WTC11 (cell line): ENCODE data around the gene AKT1S1. TPM values are rescaled to one million over a fixed set of nuclear protein-coding genes. Genes with fewer than 3 reads are reported as not detected.

Source experiments
- ATAC-seq: fragments of 200-7000 bp; cut with Tn5 transposase; 2 replicates; pipeline ENCODE4 v1.10.0; 2021; ENCODE audit warnings: mild to moderate bottlenecking, moderate library complexity
- CTCF ChIA-PET: fragments of 300-600 bp; sonication (Branson Sonifier 250); formaldehyde crosslinking; loops from one replicate; lab custom pipeline; 2021; ENCODE audit warnings: antibody characterized with exemption; lab: Charles Lee
- POLR2A ChIA-PET: fragments of 350-600 bp; sonication (Branson Sonifier 250); formaldehyde crosslinking; loops from one replicate; lab custom pipeline; 2021; ENCODE audit warnings: antibody characterized with exemption; lab: Charles Lee
- DNase-seq: peaks from one replicate; pipeline ENCODE4 v3.0.0; 2021; ENCODE audit warnings: low spot score
- H3K27ac Mint-ChIP-seq: 2 replicates; pipeline ENCODE4 v1.8.0; 2021; ENCODE audit warnings: mixed read lengths
- H3K27me3 Mint-ChIP-seq: 2 replicates; pipeline ENCODE4 v1.8.0; 2021; ENCODE audit warnings: low read depth, mild to moderate bottlenecking, moderate library complexity, mixed read lengths
- H3K36me3 Mint-ChIP-seq: 2 replicates; pipeline ENCODE4 v1.8.0; 2021; ENCODE audit warnings: mixed read lengths
- H3K4me1 Mint-ChIP-seq: 2 replicates; pipeline ENCODE4 v1.8.0; 2022; ENCODE audit warnings: mixed read lengths
- H3K4me3 Mint-ChIP-seq: 2 replicates; pipeline ENCODE4 v1.8.0; 2021; ENCODE audit warnings: mild to moderate bottlenecking, moderate library complexity, mixed read lengths
- H3K9me3 Mint-ChIP-seq: 2 replicates; pipeline ENCODE4 v1.8.0; 2021; ENCODE audit warnings: mixed read lengths
- ATF1 ChIP-seq: sonication (generic); formaldehyde crosslinking; IDR thresholded peaks from 2 replicates; pipeline ENCODE4 v1.8.1; 2023; ENCODE audit warnings: mild to moderate bottlenecking, moderate library complexity, missing genetic modification reagents
- E2F1 ChIP-seq: sonication (generic); formaldehyde crosslinking; IDR thresholded peaks from 2 replicates; pipeline ENCODE4 v1.8.0; 2022; ENCODE audit warnings: mild to moderate bottlenecking, missing genetic modification reagents
- ERG ChIP-seq: fragments of 250-450 bp; sonication (Bioruptor Pico); IDR thresholded peaks from 2 replicates; pipeline ENCODE4 v1.8.0; 2021; ENCODE audit warnings: mild to moderate bottlenecking
- ESRRA ChIP-seq: sonication (generic); formaldehyde crosslinking; IDR thresholded peaks from 2 replicates; pipeline ENCODE4 v1.8.1; 2022; ENCODE audit warnings: mild to moderate bottlenecking, missing genetic modification reagents, borderline replicate concordance
- GABPB1 ChIP-seq: sonication (generic); formaldehyde crosslinking; IDR thresholded peaks from 2 replicates; pipeline ENCODE4 v1.8.1; 2023; ENCODE audit warnings: mild to moderate bottlenecking, missing genetic modification reagents
- GRHL2 ChIP-seq: fragments of 250-450 bp; sonication (Bioruptor Pico); IDR thresholded peaks from 2 replicates; pipeline ENCODE4 v1.8.0; 2022; ENCODE audit warnings: mild to moderate bottlenecking, moderate library complexity; ENCODE audit not compliant: insufficient replicate concordance, severe bottlenecking
- IRF1 ChIP-seq: sonication (generic); formaldehyde crosslinking; IDR thresholded peaks from 2 replicates; pipeline ENCODE4 v1.8.0; 2023; ENCODE audit warnings: missing genetic modification reagents
- MLX ChIP-seq: sonication (generic); formaldehyde crosslinking; IDR thresholded peaks from 2 replicates; pipeline ENCODE4 v1.8.1; 2023; ENCODE audit warnings: mild to moderate bottlenecking, missing genetic modification reagents, moderate library complexity
- MXD4 ChIP-seq: fragments of 250-450 bp; sonication (Bioruptor Pico); IDR thresholded peaks from 2 replicates; pipeline ENCODE4 v1.8.0; 2021; ENCODE audit warnings: mild to moderate bottlenecking, moderate library complexity, borderline replicate concordance
- OVOL2 ChIP-seq: fragments of 250-450 bp; sonication (Bioruptor Pico); IDR thresholded peaks from 2 replicates; pipeline ENCODE4 v1.9.0; 2021; ENCODE audit warnings: mild to moderate bottlenecking, borderline replicate concordance
- PRDM15 ChIP-seq: sonication (generic); formaldehyde crosslinking; IDR thresholded peaks from 2 replicates; pipeline ENCODE4 v1.8.0; 2022; ENCODE audit warnings: missing genetic modification reagents
- PRRX2 ChIP-seq: fragments of 250-450 bp; sonication (Bioruptor Pico); IDR thresholded peaks from 2 replicates; pipeline ENCODE4 v1.8.0; 2021; ENCODE audit warnings: mild to moderate bottlenecking
- RELA ChIP-seq: sonication (generic); formaldehyde crosslinking; IDR thresholded peaks from 2 replicates; pipeline ENCODE4 v1.8.1; 2022; ENCODE audit warnings: missing genetic modification reagents, mild to moderate bottlenecking, borderline replicate concordance
- SMAD3 ChIP-seq: sonication (generic); formaldehyde crosslinking; IDR thresholded peaks from 2 replicates; pipeline ENCODE4 v1.8.0; 2022; ENCODE audit warnings: missing genetic modification reagents, mild to moderate bottlenecking, borderline replicate concordance
- ZBTB43 ChIP-seq: sonication (generic); formaldehyde crosslinking; IDR thresholded peaks from 2 replicates; pipeline ENCODE4 v1.8.1; 2023; ENCODE audit warnings: mild to moderate bottlenecking, missing genetic modification reagents
- ZNF232 ChIP-seq: sonication (generic); formaldehyde crosslinking; IDR thresholded peaks from 2 replicates; pipeline ENCODE4 v1.8.0; 2022; ENCODE audit warnings: mild to moderate bottlenecking, missing genetic modification reagents
- ZNF263 ChIP-seq: sonication (generic); formaldehyde crosslinking; IDR thresholded peaks from 2 replicates; pipeline ENCODE4 v1.8.1; 2022; ENCODE audit warnings: low read depth, mild to moderate bottlenecking, moderate library complexity, missing genetic modification reagents
- ZNF416 ChIP-seq: fragments of 250-450 bp; sonication (Bioruptor Pico); IDR thresholded peaks from 2 replicates; pipeline ENCODE4 v1.9.0; 2021; ENCODE audit warnings: mild to moderate bottlenecking, inconsistent platforms
- ZNF423 ChIP-seq: fragments of 250-450 bp; sonication (Bioruptor Pico); IDR thresholded peaks from 2 replicates; pipeline ENCODE4 v2.1.2; 2022; ENCODE audit warnings: mild to moderate bottlenecking, moderate library complexity
- ZNF425 ChIP-seq: fragments of 250-450 bp; sonication (Bioruptor Pico); conservative IDR thresholded peaks from 2 replicates; pipeline ENCODE4 v1.9.0; 2021; ENCODE audit warnings: mild to moderate bottlenecking
- ZNF671 ChIP-seq: fragments of 250-450 bp; sonication (Bioruptor Pico); IDR thresholded peaks from 2 replicates; pipeline ENCODE4 v1.8.0; 2021; ENCODE audit warnings: mild to moderate bottlenecking
- total RNA-seq: library from RNA; stranded (reverse); gene quantifications from 3 replicates; pipeline ENCODE4 v1.2.3, GENCODE V29; 2021

AKT1S1 gene
- total RNA-seq, 1 experiment from 2014 or later, result 47.8 TPM

GRCh38 chr19:49908480-49909420, 31.6 kb upstream of the AKT1S1 start:
- POLR2A ChIA-PET, result interaction anchor here (1.1 kb wide), 2 partner anchors 8 to 21 kb away, joined by 3 read pairs; partner anchors contain the start of genes ATF5 and NUP62
- Mint-ChIP-seq H3K27ac (peak overlapping the region; percentile 57; the same call in 1 of the 2 replicates), H3K4me3 (no peak overlapping the region)
- DNase-seq, result no peak
- CTCF ChIA-PET, result no interaction called here
- no peak for TF ChIP-seq ZNF671 (CRISPR knock-in tag)
- TF ChIP-seq RELA (CRISPR knock-in tag), result no peak
- TF ChIP-seq ZNF425 (CRISPR knock-in tag), result no peak
- TF ChIP-seq, all 79 proteins: peak for 0
- Mint-ChIP-seq H3K4me1 (peaks cover 20% of the 10 kb centered on the region), H3K27me3 (no peaks in the 10 kb centered on the region), H3K36me3 (peaks cover 60% of the 10 kb centered on the region), H3K9me3 (no peaks in the 10 kb centered on the region)
- no peak for ATAC-seq

- no peak for ATAC-seq
- POLR2A ChIA-PET, result interaction anchor here (0.8 to 1.1 kb wide), 3 partner anchors 9 to 47 kb away, joined by 3 to 4 read pairs (median 3); partner anchors contain the start of genes ATF5 and NUP62
- H3K27me3 Mint-ChIP-seq, result no peaks in the 10 kb centered on the region
- peaks cover 51% of the 10 kb centered on the region for H3K36me3 Mint-ChIP-seq
- peak overlapping the region; percentile 23; the same call in 1 of the 2 replicates for H3K27ac Mint-ChIP-seq
- peaks cover 20% of the 10 kb centered on the region for H3K4me1 Mint-ChIP-seq
- CTCF ChIA-PET, result interaction anchor here (0.9 kb wide), 1 partner anchor 45 kb away, joined by 3 read pairs; no protein-coding TSS in a partner anchor
- no peak overlapping the region for H3K4me3 Mint-ChIP-seq
- no peaks in the 10 kb centered on the region for H3K9me3 Mint-ChIP-seq
- no peak for DNase-seq
- TF ChIP-seq GRHL2 (CRISPR knock-in tag) (no peak), ZNF423 (no peak), ZBTB43 (no peak), ERG (CRISPR knock-in tag) (no peak), PRDM15 (no peak), ZNF232 (CRISPR knock-in tag) (no peak), ATF1 (CRISPR knock-in tag) (no peak), GABPB1 (CRISPR knock-in tag) (no peak), E2F1 (CRISPR knock-in tag) (no peak), ESRRA (no peak), IRF1 (CRISPR knock-in tag) (no peak), PRRX2 (CRISPR knock-in tag) (no peak), SMAD3 (CRISPR knock-in tag) (no peak), MXD4 (no peak), ZNF263 (CRISPR knock-in tag) (no peak), MLX (CRISPR knock-in tag) (no peak), OVOL2 (no peak), ZNF416 (CRISPR knock-in tag) (no peak)
Measured at GRCh38 chr19:49907745-49908446, 30.7 kb upstream of the AKT1S1 start.
